Sigmoid colon (tissue), 7 donors: ENCODE measurements around the gene EPHB1. TPM values are rescaled to one million over a fixed set of nuclear protein-coding genes. Genes with fewer than 3 reads are reported as not detected.

ENCODE experiments used
- DNase-seq: peaks from one replicate; pipeline ENCODE4 v3.0.0-alpha.2; 2019
- H3K27ac ChIP-seq, 4 donors: fragments of 200-600 bp; sonication (generic); one replicate each; pipeline ENCODE4 v1.5.1; 2016 to 2019; ENCODE audit warnings: mild to moderate bottlenecking in 1 of 4
- H3K27me3 ChIP-seq, 3 donors: fragments of 200-600 bp; sonication (generic); one replicate each; pipeline ENCODE4 v1.5.1; 2019; ENCODE audit warnings: mild to moderate bottlenecking in 1 of 3
- H3K36me3 ChIP-seq, 4 donors: fragments of 200-600 bp; sonication (generic); one replicate each; pipeline ENCODE4 v1.5.1; 2016 to 2019
- H3K4me1 ChIP-seq, 4 donors: fragments of 200-600 bp; sonication (generic); one replicate each; pipeline ENCODE4 v1.5.1; 2017 to 2019
- H3K4me3 ChIP-seq, 4 donors: fragments of 200-600 bp; sonication (generic); one replicate each; pipeline ENCODE4 v1.5.1; 2017 to 2019; ENCODE audit warnings: mild to moderate bottlenecking in 2 of 4, moderate library complexity in 1 of 4
- H3K9me3 ChIP-seq, 4 donors: fragments of 200-600 bp in 3 of 4; sonication (generic) in 3 of 4; one replicate each; pipeline versions ENCODE4 v1.5.1 to v1.6.1; 2013 to 2019
- CTCF ChIP-seq, 4 experiments: fragments of 450-650 bp in 3 of 4; fragments of 200-600 bp in 1 of 4; IDR thresholded peaks; one replicate each; pipeline ENCODE4 v1.5.1; 2016 to 2019; ENCODE audit warnings: antibody characterized with exemption in 4 of 4, mild to moderate bottlenecking in 3 of 4, moderate library complexity in 2 of 4
- EP300 ChIP-seq, 4 donors: sonication (generic); formaldehyde crosslinking; IDR thresholded peaks; one replicate each; pipeline ENCODE4 v1.6.1; 2017; ENCODE audit warnings: antibody characterized with exemption in 4 of 4
- POLR2A ChIP-seq, 2 donors: fragments of 450-650 bp; IDR thresholded peaks; one replicate each; pipeline ENCODE4 v1.6.1; 2016; ENCODE audit warnings: antibody characterized with exemption in 2 of 2, mild to moderate bottlenecking in 2 of 2, moderate library complexity in 2 of 2
- POLR2AphosphoS5 ChIP-seq, 4 donors: sonication (generic); formaldehyde crosslinking; IDR thresholded peaks; one replicate each; pipeline ENCODE4 v1.6.1; 2017; ENCODE audit warnings: antibody characterized with exemption in 4 of 4
- WGBS, 2 donors: extraction: QIAGEN DNeasy Blood & Tissue Kit; methylation state at CpG; one replicate each; pipeline ENCODE4 v1.1.7; 2013; 5-methylcytosine and 5-hydroxymethylcytosine counted together
- intact Hi-C: fragments of 100-400 bp; cut with DNase I; formaldehyde crosslinking; loops from one replicate; pipeline ENCODE4 v1.15.1; 2023
- polyA plus RNA-seq, 3 donors: library from polyadenylated mRNA; stranded (reverse); fragments of 200-250 nt; gene quantifications; one replicate each; pipeline ENCODE4 v1.2.3, GENCODE V29; 2013
- total RNA-seq, 4 donors: library from RNA; depleted of rRNA; stranded (reverse); fragments of >200 nt; gene quantifications; one replicate each; pipeline ENCODE4 v1.1.0, GENCODE V29; 2016
- donor health status: healthy with polysubstance abuse.
- donor health status: Bipolar disorder and iron deficiency.
- donor health status: healthy.

EPHB1 gene
- total and polyA plus RNA-seq, 7 donors = 0.29 to 17.3 (median 3.6) TPM; not detected in 2

- no peaks in the 10 kb centered on the region for H3K36me3 ChIP-seq
- H3K9me3 ChIP-seq = no peaks in the 10 kb centered on the region
- H3K27ac ChIP-seq = peak overlapping the region in 1 of 4 donors; percentile 83
- peak; percentile 39 for DNase-seq
- no peak for TF ChIP-seq CTCF (IDR thresholded peaks at IDR 0.05)
- no peak for TF ChIP-seq POLR2AphosphoS5 (IDR thresholded peaks at IDR 0.05)
- no peak for TF ChIP-seq POLR2A (IDR thresholded peaks at IDR 0.05)
- TF ChIP-seq EP300 (IDR thresholded peaks at IDR 0.05) = no peak
- intact Hi-C loops = loop anchor here (5.0 kb wide), 1 partner anchor 137 kb away; the partner anchor contains the start of gene EPHB1
- no peak overlapping the region for H3K4me3 ChIP-seq
- no peaks in the 10 kb centered on the region for H3K27me3 ChIP-seq
- WGBS, 2 donors = 77 to 82% methylated on average over 4 of the region's 4 CpGs
- H3K4me1 ChIP-seq = peaks cover 0 to 57% (median 11%) of the 10 kb centered on the region in 4 donors
Observed at GRCh38 chr3:134933997-134934396, 138.9 kb downstream of the EPHB1 start.

GRCh38 chr3:134934933-134935332, 139.9 kb downstream of the EPHB1 start:
- peak; percentile 24 for DNase-seq
- no peak overlapping the region for H3K4me3 ChIP-seq
- H3K4me1 ChIP-seq = peaks cover 0 to 48% (median 10%) of the 10 kb centered on the region in 4 donors
- no peak for TF ChIP-seq EP300 (IDR thresholded peaks at IDR 0.05)
- no peak for TF ChIP-seq CTCF (IDR thresholded peaks at IDR 0.05)
- TF ChIP-seq POLR2AphosphoS5 (IDR thresholded peaks at IDR 0.05) = no peak
- TF ChIP-seq POLR2A (IDR thresholded peaks at IDR 0.05) = no peak
- H3K27ac ChIP-seq = peak overlapping the region in 1 of 4 donors; percentile 83
- H3K36me3 ChIP-seq = no peaks in the 10 kb centered on the region
- no peaks in the 10 kb centered on the region for H3K27me3 ChIP-seq
- intact Hi-C loops = loop anchor here (5.0 kb wide), 1 partner anchor 138 kb away; the partner anchor contains the start of gene EPHB1
- H3K9me3 ChIP-seq = no peaks in the 10 kb centered on the region
- WGBS, 2 donors = 80 to 90% methylated on average over 2 of the region's 2 CpGs

GRCh38 chr3:134937256-134938028, 142.4 kb downstream of the EPHB1 start:
- H3K27me3 ChIP-seq = no peaks in the 10 kb centered on the region
- peaks cover 0 to 23% (median 2%) of the 10 kb centered on the region in 4 donors for H3K4me1 ChIP-seq
- H3K36me3 ChIP-seq = no peaks in the 10 kb centered on the region
- intact Hi-C loops = no loop called here
- H3K9me3 ChIP-seq = no peaks in the 10 kb centered on the region
- WGBS, 2 donors = 55 to 67% methylated on average over 8 of the region's 8 CpGs
- peak; percentile 58 for DNase-seq
- no peak overlapping the region for H3K27ac ChIP-seq
- TF ChIP-seq EP300 (IDR thresholded peaks at IDR 0.05) = no peak
- TF ChIP-seq CTCF (IDR thresholded peaks at IDR 0.05) = no peak
- no peak for TF ChIP-seq POLR2AphosphoS5 (IDR thresholded peaks at IDR 0.05)
- no peak for TF ChIP-seq POLR2A (IDR thresholded peaks at IDR 0.05)
- H3K4me3 ChIP-seq = no peak overlapping the region

GRCh38 chr3:134938029-134938525, 143.0 kb downstream of the EPHB1 start:
- DNase-seq = peak; percentile 28
- 89% methylated on average over 5 of the region's 5 CpGs for WGBS, 2 donors
- Histone ChIP-seq H3K27me3 (no peaks in the 10 kb centered on the region), H3K4me3 (no peak overlapping the region), H3K4me1 (peaks cover 0 to 17% (median 0%) of the 10 kb centered on the region in 4 donors), H3K27ac (no peak overlapping the region), H3K9me3 (no peaks in the 10 kb centered on the region), H3K36me3 (no peaks in the 10 kb centered on the region)
- intact Hi-C loops = no loop called here
- TF ChIP-seq CTCF (IDR thresholded peaks at IDR 0.05) (no peak), POLR2AphosphoS5 (IDR thresholded peaks at IDR 0.05) (no peak), POLR2A (IDR thresholded peaks at IDR 0.05) (no peak), EP300 (IDR thresholded peaks at IDR 0.05) (no peak)
